HS-5 (cell line): ENCODE measurements around the gene TRAP1.
A peak's percentile ranks its signal among the peaks of the same experiment; 100 is the strongest.

Source experiments
- DNase-seq: peaks from one replicate; pipeline ENCODE4 v3.0.0-alpha.2; 2012; ENCODE audit warnings: low read depth

TRAP1 gene

GRCh38 chr16:3713587-3714242 is 3.6 kb downstream of the TRAP1 start:
- DNase-seq: no peak

DNA sequence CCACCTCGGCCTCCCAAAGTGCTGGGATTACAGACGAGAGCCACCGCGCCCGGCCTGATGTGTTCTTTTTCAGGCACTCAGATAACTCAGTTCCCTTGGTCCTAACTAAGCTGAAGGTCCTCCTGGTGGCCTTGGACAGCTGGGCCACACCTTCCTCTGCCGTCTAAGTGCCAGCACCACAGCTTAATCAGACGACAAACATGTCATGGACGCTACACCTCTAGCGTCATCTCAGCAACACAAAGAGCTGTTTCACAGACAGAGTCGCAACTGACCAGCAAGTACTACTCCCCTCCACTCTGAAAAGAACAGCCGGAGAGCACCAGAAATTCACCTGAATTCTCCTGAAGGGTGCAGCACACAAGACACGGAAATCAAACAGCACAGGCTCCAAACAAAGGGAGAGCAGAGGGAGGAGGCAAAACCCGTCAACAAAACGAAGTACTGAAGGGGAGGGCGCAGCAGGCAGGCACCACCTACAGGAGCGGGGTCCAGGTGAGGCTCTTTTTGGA is 4.4 kb downstream of the TRAP1 start:
- no peak for DNase-seq

GRCh38 chr16:3706253-3707012 is 10.9 kb downstream of the TRAP1 start:
- no peak for DNase-seq

- DNase-seq: no peak
These were observed 15.2 kb downstream of the TRAP1 start for GRCh38 chr16:3702082-3702481.

DNA sequence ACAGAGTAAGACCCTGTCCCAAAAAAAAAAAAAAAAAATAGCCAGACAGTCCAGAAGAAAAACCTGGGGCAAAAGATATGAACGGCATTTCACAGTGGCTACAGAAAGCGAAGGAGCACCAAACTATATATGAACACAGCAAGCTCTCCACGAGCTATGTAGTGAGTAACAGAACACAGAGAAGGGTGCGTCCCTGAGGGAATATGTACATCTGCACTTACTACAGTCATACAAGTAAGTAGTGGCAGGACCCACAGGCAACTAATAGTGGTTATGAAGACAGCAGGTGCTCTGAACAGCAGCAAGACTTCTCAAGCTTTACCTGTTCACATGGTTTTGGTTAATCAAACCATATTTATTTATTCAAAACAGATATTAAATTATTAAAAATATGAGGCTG is 15.8 kb downstream of the TRAP1 start:
- DNase-seq: no peak

DNA sequence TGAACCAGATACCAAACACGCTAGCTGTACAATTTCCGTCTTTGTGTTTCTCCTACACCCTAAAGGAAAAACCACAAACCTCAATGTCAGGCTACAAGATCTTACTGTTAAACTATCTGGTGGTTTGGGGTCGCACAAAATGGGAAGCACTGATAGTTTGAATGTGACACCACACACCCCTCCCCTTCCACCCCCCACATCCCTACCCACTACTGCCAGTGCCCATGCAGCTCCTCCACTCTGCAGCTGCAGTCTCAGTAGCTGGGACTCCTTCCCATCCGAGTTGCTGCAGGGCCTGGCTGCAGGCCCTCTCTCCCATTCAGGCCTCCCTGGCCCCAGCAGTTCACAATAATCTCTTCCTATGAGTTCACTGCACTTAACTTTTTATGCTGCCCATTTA is 18.4 kb downstream of the TRAP1 start:
- DNase-seq: no peak

GRCh38 chr16:3696425-3697218 is 20.7 kb downstream of the TRAP1 start:
- DNase-seq: no peak

DNA sequence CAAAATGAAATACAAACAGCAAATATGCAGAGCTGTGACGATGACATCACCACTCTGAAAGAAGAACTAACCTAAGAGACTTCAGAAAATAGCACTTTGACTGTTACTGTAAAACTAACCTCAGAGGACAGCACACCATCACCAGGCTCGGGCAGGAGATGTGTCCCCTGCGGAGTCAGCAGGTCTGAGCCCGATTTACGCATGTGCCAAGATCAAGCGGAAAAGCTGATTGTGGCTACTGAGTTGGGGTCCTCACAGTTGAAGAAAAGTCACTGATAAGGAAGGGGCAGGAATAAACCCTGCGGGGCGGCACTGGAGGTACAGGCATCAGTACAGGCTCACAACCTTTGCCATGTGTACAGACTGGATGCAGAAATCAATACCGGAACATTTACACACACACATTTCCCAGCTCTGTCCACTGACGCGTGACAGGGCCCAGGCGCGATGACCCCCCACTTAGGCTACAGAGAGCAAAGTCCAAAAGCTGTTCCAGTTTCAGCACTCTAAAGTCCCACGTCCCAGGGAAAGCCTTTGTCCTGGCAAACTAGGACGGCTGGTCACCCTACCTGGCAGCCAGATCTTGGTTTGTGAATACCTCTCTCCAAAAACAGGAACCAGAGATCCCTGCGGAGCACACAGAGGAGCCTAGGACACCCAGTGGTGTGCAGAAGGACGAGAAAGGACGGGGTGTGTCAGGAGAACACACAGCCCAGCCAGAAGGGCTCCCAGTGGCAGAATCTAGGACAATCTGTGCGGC is 21.5 kb downstream of the TRAP1 start:
- DNase-seq: no peak

- DNase-seq: no peak
These were observed 23.3 kb downstream of the TRAP1 start for GRCh38 chr16:3694051-3694450.

GRCh38 chr16:3691761-3692160 is 25.6 kb downstream of the TRAP1 start:
- DNase-seq: no peak

GRCh38 chr16:3690980-3691720 is 26.2 kb downstream of the TRAP1 start:
- DNase-seq: no peak

- peak; percentile 70 for DNase-seq
These were observed 26.8 kb downstream of the TRAP1 start for GRCh38 chr16:3690470-3690928.

DNA sequence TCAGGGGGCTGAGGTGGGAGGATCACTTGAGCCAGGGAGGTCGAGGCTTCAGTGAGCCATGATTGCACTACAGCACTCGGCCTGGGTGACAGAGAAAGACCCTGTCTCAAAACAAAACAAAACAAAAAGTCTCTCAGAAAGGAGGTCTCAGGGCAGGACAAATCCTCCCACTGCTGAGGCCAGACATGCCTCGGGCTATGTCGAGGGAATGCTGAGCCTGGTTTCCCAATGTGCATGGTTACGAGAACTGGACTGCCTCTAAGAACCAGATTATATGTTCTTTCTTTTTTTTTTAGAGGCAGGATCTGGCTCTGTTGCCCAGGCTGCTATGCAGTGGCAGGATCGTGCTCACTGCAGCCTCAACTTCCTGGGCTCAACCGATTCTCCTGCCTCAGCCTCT is 27.6 kb downstream of the TRAP1 start:
- DNase-seq: no peak

- DNase-seq: no peak
These were observed 29.5 kb downstream of the TRAP1 start for GRCh38 chr16:3687792-3688191.

DNA sequence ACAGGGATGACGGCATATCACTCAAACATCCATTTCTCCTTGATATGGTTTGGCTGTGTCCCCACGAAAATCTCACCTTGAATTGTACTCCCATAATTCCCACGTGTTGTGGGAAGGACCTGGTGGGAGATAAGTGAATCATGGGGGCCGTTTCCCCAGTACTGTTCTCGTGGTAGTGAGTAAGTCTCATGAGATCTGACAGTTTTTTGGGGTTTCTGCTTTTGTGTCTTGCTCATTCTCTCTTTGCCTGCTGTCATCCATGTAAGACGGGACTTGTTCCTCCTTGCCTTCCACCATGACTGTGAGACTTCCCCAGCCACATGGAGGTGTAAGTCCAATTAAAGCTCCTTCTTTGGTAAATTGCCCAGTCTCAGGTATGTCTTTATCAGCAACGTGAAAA is 30.3 kb downstream of the TRAP1 start:
- no peak for DNase-seq

- DNase-seq: no peak
These were observed 36.1 kb downstream of the TRAP1 start for GRCh38 chr16:3681206-3681605.

- no peak for DNase-seq
These were observed 39.3 kb downstream of the TRAP1 start for GRCh38 chr16:3677994-3678393.

GRCh38 chr16:3675601-3676130 is 41.7 kb downstream of the TRAP1 start:
- DNase-seq: no peak

DNA sequence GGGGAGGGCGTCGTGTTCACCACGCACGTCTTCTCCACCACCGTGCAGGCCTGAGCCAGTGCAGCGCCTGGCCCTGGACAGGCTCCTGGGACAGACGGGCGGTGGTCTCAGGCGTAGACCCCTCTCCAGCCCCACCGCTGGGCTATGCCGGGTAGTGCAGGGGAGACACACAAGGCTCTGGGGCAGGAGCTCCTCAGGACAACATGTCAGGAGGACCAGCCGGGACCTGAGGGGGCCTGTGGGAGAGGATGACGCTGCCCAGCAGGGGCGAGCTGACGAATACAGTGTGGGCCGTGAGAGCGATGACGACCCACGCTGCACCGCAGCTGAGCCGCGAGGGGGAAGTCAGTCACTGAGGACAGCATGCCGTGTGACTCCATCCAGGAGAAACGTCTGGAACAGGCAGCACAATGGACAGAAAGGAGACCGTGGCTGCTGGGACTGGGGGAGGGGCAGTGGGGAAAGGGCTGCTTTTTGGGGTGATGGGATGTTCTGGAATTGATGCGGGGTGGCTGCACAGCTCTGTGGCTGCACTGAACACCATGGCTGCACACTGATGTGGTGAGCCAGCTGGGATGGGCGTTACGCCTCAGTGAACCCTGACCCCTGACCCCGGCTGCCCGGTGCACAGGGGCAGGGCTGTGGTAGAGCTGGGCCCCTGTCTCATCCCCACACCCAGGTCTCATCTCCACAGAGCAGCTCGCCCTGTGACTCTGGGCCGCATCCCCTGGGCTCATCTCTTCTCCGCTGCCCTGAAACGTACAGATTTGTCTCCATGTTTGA is 42.6 kb downstream of the TRAP1 start:
- no peak for DNase-seq
